Nucleus accumbens (tissue), 56 donors: ENCODE data around the gene GSTT2B.
"Not testable (repeated sequence)": the region's sequence is repeated elsewhere in the genome, so short reads cannot be mapped to it uniquely, and the experiment has no call there.

Experiments used
- DNase-seq, 56 donors: peaks; one replicate each; lab custom pipeline; 2025; lab: John Stamatoyannopoulos, UW

The GSTT2B gene

DNA sequence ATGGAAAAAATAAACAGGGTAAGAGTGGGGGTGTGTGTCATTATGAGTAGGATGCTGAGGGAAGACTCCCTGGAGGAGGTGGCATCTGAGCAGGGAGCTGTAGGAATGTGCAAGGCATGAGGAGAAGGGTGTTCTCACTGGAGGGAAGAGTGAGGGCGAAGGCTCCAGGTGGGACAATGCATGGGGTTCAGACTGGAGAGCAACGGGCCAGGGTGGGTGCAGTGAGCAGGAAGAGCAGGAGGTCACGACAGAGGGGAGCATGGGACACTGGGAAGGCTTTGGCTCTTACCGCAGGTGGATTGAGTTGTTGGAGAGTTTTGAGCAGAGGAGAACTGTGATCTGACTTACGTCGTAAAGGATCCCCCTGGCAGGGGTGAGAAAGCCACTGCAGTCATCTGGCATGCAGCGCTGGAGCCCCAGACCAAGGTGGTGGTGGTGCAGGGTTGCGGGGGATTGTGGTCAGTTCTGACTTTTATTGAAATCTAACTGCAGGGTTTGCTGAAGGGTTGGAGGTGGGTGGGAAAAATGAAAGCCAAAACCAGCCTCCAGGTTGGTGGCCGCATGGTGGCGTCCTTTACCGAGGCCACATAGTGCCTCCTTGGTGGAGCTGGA is 8.1 kb downstream of the GSTT2B start:
- DNase-seq = not testable (repeated sequence)

DNA sequence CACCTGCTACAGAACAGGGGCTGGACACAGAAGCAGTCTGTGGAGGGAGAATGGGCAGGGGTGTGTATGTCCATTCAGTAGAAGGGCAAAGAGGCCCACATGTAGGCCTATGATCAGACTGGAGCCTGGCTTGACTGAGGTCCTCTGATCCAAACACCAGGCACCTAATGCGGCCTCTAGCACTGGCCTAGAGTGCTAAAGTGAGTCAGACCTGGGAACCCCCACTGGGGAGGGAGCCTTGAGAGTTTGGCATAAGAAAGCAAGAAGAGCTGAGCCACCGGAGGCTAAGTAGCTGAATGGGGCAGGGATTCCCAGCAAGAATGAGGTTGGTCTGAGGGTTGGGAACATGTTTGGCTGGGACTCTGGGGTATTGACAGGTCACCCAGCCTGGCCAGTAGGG is 9.6 kb downstream of the GSTT2B start:
- DNase-seq = not testable (repeated sequence)

DNA sequence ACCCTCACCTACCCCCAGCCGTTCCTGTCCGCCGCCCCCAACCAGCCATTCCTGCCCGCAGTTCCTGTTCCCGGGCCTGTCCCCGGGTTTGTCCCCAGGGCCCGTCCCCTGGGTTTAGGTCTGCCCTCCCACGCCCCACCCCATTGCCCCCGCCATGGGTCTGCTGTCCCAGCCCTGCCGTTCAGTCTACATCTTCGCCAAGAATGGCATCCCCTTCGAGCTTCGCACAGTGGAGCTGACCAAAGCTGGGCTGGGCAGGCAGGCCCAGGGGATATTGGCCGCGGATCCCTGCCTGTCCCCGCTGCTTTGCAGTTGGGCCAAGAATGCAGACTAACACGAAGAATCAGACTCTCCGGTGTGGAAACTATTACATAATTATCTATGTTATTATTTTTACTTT is 11.2 kb downstream of the GSTT2B start:
- not testable (repeated sequence) for DNase-seq

DNA sequence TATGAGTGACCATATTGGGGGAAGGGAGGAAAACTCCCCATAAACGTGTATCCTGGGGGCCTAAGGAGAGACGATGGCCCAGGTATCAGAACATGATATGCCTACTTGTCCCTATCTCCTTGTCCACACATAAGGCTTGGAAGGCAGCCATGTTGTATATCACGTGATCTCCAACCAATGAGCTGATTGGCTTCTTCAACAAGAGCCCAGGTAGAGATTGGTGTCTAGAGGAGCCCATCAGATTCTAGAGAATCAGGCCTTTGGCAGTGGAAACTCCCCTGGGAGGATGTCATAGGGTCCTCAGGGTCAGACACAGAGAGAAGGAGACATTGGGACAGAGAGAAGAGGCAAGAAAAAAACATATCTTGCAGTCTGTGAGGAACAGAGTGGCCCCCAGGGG is 13.6 kb downstream of the GSTT2B start:
- not testable (repeated sequence) for DNase-seq

DNA sequence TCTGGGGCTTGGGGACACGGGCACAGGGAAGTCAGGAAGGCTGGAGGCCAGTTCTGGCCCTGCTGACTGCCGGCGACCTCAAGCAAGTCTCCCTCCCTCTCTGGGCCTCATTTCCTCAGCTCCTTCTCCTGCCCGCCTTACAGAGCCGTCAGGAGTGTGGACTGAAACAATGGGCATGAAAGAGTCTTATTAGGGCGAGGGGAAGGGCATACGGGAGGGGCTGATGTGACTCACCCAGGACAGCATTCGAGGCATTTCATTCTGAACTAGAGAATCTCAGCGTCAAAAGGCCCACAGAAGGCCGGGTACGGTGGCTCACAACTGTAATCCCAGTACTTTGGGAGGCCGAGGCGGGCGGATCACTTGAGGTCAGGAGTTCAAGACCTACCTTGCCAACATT is 20.8 kb downstream of the GSTT2B start:
- not testable (repeated sequence) for DNase-seq

DNA sequence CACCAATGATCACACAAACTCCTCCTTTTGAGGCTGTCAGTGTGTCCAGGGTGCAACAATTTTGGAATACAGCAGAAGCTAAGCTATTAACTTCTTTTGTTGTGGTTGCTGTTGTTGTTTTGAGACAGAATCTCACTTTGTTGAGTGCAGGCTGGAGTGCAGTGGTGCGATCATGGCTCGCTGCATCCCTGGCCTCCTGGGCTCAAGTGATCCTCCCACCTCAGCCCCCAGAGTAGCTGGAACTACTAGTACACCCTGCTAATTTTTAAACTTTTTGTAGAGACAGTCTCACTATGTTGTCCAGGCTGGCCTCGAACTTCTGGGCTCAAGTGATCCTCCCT is 22.0 kb downstream of the GSTT2B start:
- no peak for DNase-seq

DNA sequence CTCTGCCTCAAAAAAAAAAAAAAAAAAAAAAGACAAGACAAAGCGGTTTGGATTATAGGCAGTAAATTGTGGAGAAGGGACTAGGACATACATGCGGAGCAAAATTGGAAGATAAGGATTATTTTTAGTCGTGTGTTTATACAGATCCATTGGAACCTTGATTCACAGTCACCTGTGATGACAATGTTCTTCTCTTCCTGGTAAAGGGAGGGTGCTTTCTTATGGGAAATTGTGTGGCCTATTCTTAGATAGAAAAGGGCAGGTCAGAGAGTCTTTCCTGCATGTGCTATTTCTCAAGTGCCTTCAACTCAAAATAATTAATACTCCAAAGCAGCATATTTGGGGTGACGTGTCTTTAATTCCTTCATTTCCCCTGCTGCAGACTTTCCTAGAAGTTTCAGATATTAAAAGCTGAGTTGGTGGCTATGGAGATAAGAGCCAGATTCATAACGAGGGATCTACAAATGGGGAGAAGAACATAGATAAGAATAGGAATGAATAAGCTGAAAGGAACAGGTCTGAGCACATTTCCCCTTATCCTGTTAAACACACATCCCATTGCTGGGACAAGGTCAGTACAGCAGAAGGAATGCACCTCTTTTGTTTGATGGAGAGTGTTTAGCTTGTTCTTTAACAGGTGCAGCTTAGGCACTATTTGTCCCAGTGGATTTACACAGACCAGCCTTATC is 22.5 kb downstream of the GSTT2B start:
- no peak for DNase-seq

DNA sequence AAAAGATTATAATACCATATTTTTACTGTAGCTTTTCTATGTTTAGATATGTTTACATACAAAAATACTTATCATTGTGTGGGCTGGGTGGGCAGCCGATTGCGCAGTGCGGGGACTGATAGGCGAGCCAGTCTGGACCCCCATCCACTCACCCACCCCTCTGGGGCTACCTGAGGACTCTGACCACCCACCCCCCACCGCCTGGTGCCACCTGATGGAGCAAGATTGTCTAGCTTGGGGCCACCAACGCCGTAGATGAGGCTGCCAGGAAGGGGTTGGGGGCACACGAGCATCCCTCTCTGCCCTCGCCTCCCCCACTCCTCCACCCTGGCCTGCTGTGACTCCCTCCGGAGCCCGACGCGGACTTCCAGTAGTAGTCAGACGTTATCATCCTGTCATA is 34.4 kb downstream of the GSTT2B start:
- DNase-seq = no peak

DNA sequence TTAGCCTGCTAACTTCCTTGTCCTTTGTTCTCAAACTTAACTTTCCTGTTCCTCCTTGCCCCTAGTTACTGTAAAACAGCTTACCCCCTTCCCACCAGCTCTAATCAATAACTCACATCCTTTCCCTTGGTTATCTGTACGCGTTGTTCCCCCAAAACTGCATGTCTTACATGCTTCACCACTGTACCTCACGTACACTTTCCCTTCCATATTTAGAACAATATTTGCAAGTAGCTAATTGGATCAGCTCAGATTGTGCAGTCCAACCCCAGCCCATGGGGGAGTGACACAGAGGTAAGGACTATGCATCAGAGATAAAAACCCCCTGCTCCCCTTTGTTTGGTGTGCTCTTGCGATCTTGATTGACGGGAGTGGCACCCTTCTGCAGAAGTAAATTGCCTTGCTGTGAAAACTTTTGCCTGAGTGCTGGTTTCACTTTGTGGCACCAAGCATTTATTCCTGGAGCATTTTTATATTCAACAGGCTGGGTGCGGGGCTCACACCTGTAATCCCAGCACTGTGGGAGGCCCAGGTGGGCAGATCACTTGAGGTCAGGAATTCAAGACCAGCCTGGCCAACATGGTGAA is 35.9 kb downstream of the GSTT2B start:
- DNase-seq = no peak

DNA sequence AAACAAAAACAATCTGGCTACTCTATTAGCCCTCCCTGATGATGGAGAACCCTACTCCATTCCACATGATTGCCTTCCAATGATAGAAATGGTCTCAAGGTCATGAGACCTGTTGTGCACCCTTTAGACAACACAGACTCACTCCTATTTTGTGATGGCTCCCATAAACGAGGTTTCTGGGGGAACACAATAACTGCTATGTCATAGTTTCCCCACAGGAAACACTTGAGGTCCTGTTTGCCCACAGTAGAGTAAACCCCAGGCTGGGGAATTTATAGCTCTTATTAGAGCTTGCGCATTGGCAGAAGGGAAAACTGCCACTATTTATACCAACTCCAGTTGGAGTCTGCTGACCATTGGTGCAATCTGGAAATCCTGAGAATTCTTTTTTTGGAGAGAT is 38.1 kb downstream of the GSTT2B start:
- no peak for DNase-seq

DNA sequence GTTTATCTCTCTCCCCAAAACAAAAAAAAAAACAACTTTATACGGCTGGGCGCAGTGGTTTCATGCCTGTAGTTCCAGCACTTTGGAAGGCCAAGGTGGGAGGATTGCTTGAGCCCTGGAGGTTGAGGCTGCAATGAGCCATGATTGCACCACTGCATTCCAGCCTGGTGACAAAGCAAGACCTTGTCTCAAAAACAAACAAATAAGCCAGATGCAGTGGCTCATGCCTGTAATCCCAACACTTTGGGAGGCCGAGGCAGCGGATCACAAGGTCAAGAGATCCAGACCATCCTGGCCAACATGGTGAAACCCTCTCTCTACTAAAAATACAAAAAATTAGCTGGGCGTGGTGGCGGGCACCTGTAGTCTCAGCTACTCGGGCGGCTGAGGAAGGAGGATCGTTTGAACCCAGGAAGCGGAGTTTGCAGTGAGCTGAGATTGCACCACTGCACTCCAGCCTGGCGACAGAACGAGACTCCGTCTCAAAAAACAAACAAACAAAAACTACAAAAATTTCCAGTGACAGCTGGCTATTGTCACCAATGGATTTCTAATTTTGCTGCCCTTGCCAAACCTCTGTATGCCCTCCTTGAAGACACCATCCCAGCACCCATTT is 39.3 kb downstream of the GSTT2B start:
- not testable (repeated sequence) for DNase-seq

DNA sequence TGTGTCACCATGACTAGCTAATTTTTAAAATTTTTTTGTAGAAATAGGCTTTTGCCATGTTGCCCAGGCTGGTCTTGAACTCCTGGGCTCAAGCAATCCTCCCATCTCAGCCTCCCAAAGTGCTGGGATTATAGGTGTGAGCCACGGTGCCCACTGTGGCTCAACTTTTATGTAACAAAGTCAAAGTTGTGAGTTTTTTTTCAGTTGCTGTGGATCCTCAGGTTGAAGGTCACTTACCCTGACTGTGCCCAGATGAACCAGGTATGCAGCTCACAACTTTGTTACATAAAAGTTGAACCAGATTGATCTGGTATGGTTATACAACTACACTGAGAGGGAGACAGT is 40.8 kb downstream of the GSTT2B start:
- DNase-seq = not testable (repeated sequence)

DNA sequence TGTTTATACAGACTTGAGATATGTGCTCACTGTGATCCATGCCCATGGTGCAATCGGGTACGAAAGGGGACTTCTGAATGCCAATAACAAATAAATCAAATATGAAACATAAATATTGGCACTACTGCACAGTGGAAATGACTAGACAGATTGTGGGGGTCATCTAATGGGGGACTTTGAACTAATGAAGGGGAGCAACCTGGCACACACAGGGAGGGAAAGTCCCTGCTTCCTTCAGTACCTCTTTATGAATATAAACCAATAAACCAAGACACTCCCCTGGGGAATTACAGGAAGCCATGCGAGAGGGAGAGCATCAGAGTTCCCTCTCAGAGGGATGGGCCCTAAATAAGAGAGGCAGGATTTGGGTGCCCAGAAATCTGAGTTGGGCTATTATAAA is 45.7 kb downstream of the GSTT2B start:
- no peak for DNase-seq

DNA sequence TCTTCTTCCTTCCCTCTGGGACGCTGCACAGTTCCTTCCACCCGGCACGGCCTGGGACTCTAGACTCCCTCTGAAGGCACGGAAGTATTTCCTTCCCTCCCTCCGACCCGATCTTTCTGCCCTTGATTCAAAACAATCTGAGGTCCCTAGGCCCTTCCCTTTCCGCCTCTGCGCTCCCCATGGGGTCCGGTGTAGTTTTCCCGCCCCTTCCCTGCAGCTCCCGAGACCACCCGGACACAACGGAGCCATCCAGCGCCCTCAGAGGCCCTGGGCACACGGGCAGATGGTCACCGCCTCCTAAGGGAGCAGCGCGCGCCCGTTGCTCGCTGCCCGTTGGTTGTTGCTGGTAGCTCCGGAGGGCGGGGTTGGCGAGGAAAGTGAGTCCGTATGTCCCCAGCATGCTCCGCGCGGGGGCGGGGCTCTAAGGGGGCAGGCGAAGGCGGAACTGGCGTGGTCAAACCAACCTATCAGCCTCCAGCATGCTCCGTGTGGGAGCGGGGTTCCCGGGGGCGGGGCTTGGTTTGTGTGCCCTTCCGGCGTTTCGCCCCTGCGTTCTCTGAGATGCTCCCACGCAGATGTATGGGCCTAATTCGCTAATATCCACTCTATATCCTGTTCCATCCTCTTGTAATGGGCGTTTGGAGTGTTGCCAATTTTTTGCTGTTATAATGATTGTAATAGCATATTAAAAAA is 47.2 kb downstream of the GSTT2B start:
- DNase-seq = peak; percentile 72 to 100 (median 98)

DNA sequence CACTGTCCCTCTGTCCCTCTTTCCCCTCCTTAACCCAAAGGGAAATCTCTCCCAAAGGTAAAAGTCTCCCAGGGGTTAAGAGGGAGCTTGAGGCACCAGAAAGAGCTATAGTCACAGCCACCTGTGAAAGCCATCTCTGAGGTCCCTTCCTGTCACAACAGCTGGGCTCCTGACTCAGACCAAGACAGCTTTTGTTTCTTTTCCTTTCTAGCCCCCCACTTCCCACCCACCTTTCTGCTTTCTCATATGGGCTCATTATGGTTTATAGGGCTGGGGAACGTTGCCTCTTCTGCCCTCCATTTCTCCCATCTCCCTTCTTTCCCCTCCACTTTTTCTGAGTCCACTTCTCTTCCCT is 47.7 kb downstream of the GSTT2B start:
- DNase-seq = no peak

DNA sequence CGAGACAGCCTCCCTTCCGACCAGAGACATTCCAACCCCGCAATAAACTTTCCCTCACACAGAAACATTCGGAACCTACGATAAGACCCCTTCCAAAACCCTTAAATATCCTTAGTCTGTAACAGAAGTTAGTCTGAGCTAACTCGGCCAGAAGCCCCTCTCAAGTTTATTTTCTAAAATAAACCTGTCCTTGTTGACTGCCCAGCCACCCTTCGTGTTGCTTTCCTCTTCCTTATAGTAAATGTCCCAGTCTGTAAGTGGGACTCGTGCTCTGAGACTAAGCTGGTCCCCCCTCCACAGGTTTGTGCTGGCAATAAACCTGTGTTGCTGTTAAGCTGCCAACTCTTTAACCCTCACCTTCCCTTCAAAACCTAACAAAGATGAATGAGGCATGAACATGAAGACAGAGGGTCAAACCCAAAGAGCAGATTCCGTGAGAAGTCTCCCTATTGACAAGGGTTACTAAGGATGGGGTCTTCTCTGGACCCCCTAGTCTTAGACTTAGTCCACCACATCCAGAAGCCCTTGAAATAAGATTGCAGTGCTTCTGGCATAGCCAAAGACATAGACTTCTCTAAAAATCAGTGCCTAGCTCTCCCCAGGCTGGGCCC is 48.6 kb downstream of the GSTT2B start:
- DNase-seq = no peak

DNA sequence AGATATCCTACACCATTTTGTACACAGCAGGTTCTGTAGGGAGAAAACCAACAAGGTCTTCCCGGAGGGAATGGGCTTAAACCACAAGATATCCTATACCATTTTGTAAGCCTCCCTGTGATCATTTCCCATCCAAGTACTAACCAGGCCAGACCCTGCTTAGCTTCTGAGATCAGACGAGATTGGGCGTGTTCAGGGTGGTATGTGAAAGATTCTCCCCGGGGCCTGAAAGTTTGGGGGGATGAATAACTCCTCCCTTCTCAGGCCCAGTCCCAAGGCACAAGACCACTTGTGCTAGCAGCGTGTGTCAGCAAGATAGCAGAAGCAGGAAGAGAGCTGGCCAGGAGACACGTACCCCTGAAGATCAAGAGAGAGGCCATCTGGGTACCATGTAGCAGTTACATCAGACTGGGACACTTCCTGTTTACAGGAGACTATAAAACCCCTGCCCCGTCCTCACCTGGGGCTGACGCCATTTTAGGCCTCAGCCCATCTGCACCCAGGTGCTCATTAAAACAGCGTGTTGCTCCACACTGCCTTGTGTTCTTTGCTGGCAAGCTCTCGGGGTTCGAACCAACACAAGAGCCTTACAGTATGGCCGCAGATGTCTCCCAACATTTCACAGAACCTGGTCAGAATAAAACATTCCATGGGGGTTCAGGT is 49.5 kb downstream of the GSTT2B start:
- no peak for DNase-seq

DNA sequence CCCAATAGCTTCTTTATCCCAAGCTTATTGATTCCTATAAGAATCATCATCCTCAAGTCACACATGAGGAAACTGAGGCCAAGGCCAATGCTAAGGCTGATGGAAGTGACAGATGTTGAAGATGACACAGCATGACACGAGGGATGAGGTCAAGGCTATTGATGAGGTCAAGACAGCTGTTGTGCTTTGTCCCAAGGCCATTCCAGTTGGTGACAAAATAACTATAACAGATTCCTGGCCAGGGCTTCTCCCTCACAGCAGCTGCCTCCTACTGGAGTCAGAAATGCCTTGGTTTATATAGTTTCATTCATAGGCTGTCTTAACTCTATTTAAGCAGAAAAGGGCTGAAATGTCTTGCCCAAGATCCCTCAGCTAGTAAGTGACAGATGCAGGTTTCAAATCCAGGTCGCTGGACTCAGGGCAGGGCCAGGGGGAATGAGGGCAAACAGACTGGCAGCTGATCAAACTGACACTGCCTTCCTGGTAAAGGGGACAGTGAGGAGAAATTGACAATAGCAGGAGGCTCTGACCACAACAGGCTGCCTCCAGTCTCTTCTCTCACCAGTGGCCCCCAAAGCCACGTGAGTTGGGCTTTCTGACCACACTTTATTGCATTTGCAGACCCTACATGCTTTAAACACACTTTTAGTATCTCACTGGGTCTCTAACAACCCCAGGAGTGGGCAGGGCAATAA is 50.4 kb downstream of the GSTT2B start:
- DNase-seq = no peak

DNA sequence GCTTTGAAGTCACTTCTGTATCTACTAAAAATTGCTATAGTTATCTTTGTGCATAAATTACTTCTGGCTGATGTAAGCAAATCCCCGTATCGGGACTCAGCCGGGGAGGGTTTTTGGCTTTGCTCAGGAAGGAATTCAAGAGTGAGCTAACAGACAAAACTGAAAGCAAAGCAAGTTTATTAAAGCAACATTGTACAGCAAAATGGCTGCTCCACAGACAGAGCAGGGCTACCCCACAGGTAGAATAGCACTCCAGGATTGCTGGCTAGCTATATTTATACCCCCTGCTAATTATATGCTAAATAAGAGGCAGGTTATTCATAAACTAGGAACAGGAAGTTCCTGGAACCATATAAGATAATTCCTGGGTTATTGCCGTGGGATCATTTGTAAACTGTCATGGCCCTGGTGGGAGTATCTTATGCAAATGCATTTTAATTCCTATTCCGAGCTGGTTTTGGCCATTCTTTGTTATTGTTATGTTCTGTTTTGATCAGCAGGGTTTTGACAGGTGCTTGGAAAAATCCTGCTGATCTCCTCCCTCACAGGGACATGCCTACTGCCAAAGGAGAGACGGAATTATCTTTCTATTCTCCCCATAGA is 51.6 kb downstream of the GSTT2B start:
- DNase-seq = no peak
